HEK293 (cell line): ENCODE results near the gene TNFRSF14.

ENCODE experiments used
- CTCF ChIA-PET: fragments of 350-600 bp; formaldehyde crosslinking; extraction: SDS; loops from one replicate; lab custom pipeline; 2021; ENCODE audit warnings: antibody characterized with exemption; lab: Yijun Ruan, JAX
- POLR2A ChIA-PET: fragments of 300-600 bp; formaldehyde crosslinking; extraction: SDS; loops from one replicate; lab custom pipeline; 2020; ENCODE audit warnings: antibody characterized with exemption, inconsistent platforms; lab: Yijun Ruan, JAX
- H3K27ac ChIP-seq: fragments of 200-500 bp; sonication (Bioruptor generic); 2 replicates; pipeline ENCODE4 v1.5.1; 2014; ENCODE audit warnings: low read depth, low read length, control low read depth, inconsistent platforms; ENCODE audit errors: extremely low read depth
- H3K36me3 ChIP-seq, 2 experiments: fragments of 200-500 bp in 1 of 2; sonication (Bioruptor generic) in 1 of 2; 1 replicate in 1 of 2; 2 replicates in 1 of 2; pipeline ENCODE4 v1.5.1; 2014 to 2017; ENCODE audit warnings: inconsistent platforms in 2 of 2, low read length in 2 of 2; ENCODE audit not compliant: control insufficient read depth in 2 of 2, insufficient read depth in 1 of 2
- H3K4me1 ChIP-seq: fragments of 200-500 bp; sonication (Bioruptor generic); 2 replicates; pipeline ENCODE4 v1.5.1; 2014; ENCODE audit warnings: mild to moderate bottlenecking, low read length, inconsistent platforms; ENCODE audit not compliant: control insufficient read depth, insufficient read depth
- H3K4me3 ChIP-seq: 2 replicates; pipeline ENCODE4 v1.5.1; 2011; ENCODE audit warnings: low read depth, mild to moderate bottlenecking, control low read depth, low read length, moderate library complexity
- H3K9me3 ChIP-seq: fragments of 200-500 bp; sonication (Bioruptor generic); 2 replicates; pipeline ENCODE4 v1.5.1; 2014; ENCODE audit warnings: low read depth, low read length, inconsistent platforms; ENCODE audit not compliant: control insufficient read depth, insufficient read depth
- KLF1 ChIP-seq: fragments of 450-650 bp; formaldehyde crosslinking; IDR thresholded peaks from 2 replicates; pipeline ENCODE4 v1.5.1; 2016; ENCODE audit warnings: missing biosample characterization, missing genetic modification characterization
- KLF16 ChIP-seq: fragments of 450-650 bp; formaldehyde crosslinking; IDR thresholded peaks from 2 replicates; pipeline ENCODE4 v1.5.1; 2017; ENCODE audit warnings: missing biosample characterization, missing genetic modification characterization
- KLF8 ChIP-seq: fragments of 450-650 bp; formaldehyde crosslinking; IDR thresholded peaks from 2 replicates; pipeline ENCODE4 v1.5.1; 2016; ENCODE audit warnings: missing biosample characterization, missing genetic modification characterization
- OVOL3 ChIP-seq: fragments of 450-650 bp; formaldehyde crosslinking; IDR thresholded peaks from 2 replicates; pipeline ENCODE4 v1.5.1; 2016; ENCODE audit warnings: missing biosample characterization, missing genetic modification characterization
- SP7 ChIP-seq: fragments of 450-650 bp; formaldehyde crosslinking; IDR thresholded peaks from 2 replicates; pipeline ENCODE4 v1.5.1; 2016; ENCODE audit warnings: missing biosample characterization, missing genetic modification characterization
- ZBTB1 ChIP-seq: fragments of 450-650 bp; formaldehyde crosslinking; IDR thresholded peaks from 2 replicates; pipeline ENCODE4 v1.5.1; 2016; ENCODE audit warnings: missing biosample characterization, missing genetic modification characterization
- ZBTB10 ChIP-seq: fragments of 450-650 bp; formaldehyde crosslinking; IDR thresholded peaks from 2 replicates; pipeline ENCODE4 v1.5.1; 2016; ENCODE audit warnings: missing biosample characterization, missing genetic modification characterization
- ZBTB20 ChIP-seq: fragments of 450-650 bp; formaldehyde crosslinking; IDR thresholded peaks from 2 replicates; pipeline ENCODE4 v1.5.1; 2016; ENCODE audit warnings: missing biosample characterization, missing genetic modification characterization
- ZNF175 ChIP-seq: fragments of 450-650 bp; formaldehyde crosslinking; IDR thresholded peaks from 2 replicates; pipeline ENCODE4 v1.5.1; 2016; ENCODE audit warnings: missing biosample characterization, missing genetic modification characterization
- ZNF184 ChIP-seq: fragments of 450-650 bp; IDR thresholded peaks from 2 replicates; pipeline ENCODE4 v1.5.1; 2018; ENCODE audit warnings: missing biosample characterization, mild to moderate bottlenecking, missing genetic modification characterization
- ZNF214 ChIP-seq: fragments of 450-650 bp; formaldehyde crosslinking; IDR thresholded peaks from 2 replicates; pipeline ENCODE4 v1.5.1; 2017; ENCODE audit warnings: missing biosample characterization, mild to moderate bottlenecking, missing genetic modification characterization, borderline replicate concordance
- ZNF23 ChIP-seq: fragments of 450-650 bp; formaldehyde crosslinking; IDR thresholded peaks from 2 replicates; pipeline ENCODE4 v1.5.1; 2016; ENCODE audit warnings: missing biosample characterization, missing genetic modification characterization, borderline replicate concordance
- ZNF24 ChIP-seq: fragments of 450-650 bp; formaldehyde crosslinking; IDR thresholded peaks from 2 replicates; pipeline ENCODE4 v1.5.1; 2016; ENCODE audit warnings: missing biosample characterization, missing genetic modification characterization
- ZNF248 ChIP-seq: fragments of 450-650 bp; formaldehyde crosslinking; IDR thresholded peaks from 2 replicates; pipeline ENCODE4 v1.5.1; 2017; ENCODE audit warnings: missing biosample characterization, missing genetic modification characterization
- ZNF391 ChIP-seq: fragments of 450-650 bp; formaldehyde crosslinking; IDR thresholded peaks from 2 replicates; pipeline ENCODE4 v1.5.1; 2016; ENCODE audit warnings: low read depth, missing biosample characterization, missing genetic modification characterization, borderline replicate concordance
- ZNF518A ChIP-seq: fragments of 450-650 bp; formaldehyde crosslinking; conservative IDR thresholded peaks from 2 replicates; pipeline ENCODE4 v1.5.1; 2016; ENCODE audit warnings: low read depth, missing biosample characterization, missing genetic modification characterization
- ZNF530 ChIP-seq: fragments of 450-650 bp; formaldehyde crosslinking; IDR thresholded peaks from 2 replicates; pipeline ENCODE4 v1.5.1; 2016; ENCODE audit warnings: low read depth, missing biosample characterization, missing genetic modification characterization
- ZNF544 ChIP-seq: fragments of 450-650 bp; formaldehyde crosslinking; IDR thresholded peaks from 2 replicates; pipeline ENCODE4 v1.5.0; 2017; ENCODE audit warnings: missing biosample characterization, missing genetic modification characterization
- ZNF596 ChIP-seq: fragments of 450-650 bp; IDR thresholded peaks from 2 replicates; pipeline ENCODE4 v1.5.0; 2018; ENCODE audit warnings: missing biosample characterization, mild to moderate bottlenecking, missing genetic modification characterization, moderate library complexity
- ZNF677 ChIP-seq: fragments of 450-650 bp; IDR thresholded peaks from 2 replicates; pipeline ENCODE4 v1.5.0; 2018; ENCODE audit warnings: missing biosample characterization, mild to moderate bottlenecking, missing genetic modification characterization, moderate library complexity
- ZNF792 ChIP-seq: fragments of 450-650 bp; formaldehyde crosslinking; IDR thresholded peaks from 2 replicates; pipeline ENCODE4 v1.5.1; 2016; ENCODE audit warnings: missing biosample characterization, missing genetic modification characterization
- ZNF830 ChIP-seq: fragments of 450-650 bp; IDR thresholded peaks from 2 replicates; pipeline ENCODE4 v1.5.0; 2018; ENCODE audit warnings: missing biosample characterization, missing genetic modification characterization, low read depth, mild to moderate bottlenecking, moderate library complexity
- ZSCAN18 ChIP-seq: fragments of 450-650 bp; formaldehyde crosslinking; IDR thresholded peaks from 2 replicates; pipeline ENCODE4 v1.5.1; 2016; ENCODE audit warnings: missing biosample characterization, missing genetic modification characterization
- ZSCAN5A ChIP-seq: fragments of 450-650 bp; formaldehyde crosslinking; IDR thresholded peaks from 2 replicates; pipeline ENCODE4 v1.5.1; 2016; ENCODE audit warnings: missing biosample characterization, missing genetic modification characterization

Gene TNFRSF14

GRCh38 chr1:2604844-2605508, 48.8 kb downstream of the TNFRSF14 start:
- ChIA-PET POLR2A (interaction anchor here (0.7 kb wide), 1 partner anchor 19 kb away, joined by 3 read pairs; the partner anchor contains the start of gene PRXL2B), CTCF (no interaction called here)
- Histone ChIP-seq H3K27ac (no peak overlapping the region), H3K9me3 (no peaks in the 10 kb centered on the region), H3K4me1 (no peaks in the 10 kb centered on the region), H3K4me3 (no peak overlapping the region), H3K36me3 (no peaks in the 10 kb centered on the region)
- TF ChIP-seq KLF16 (tag by site-specific recombination) (no peak), SP7 (tag by site-specific recombination) (no peak), ZSCAN5A (tag by site-specific recombination) (no peak), ZSCAN18 (tag by site-specific recombination) (no peak), ZNF544 (tag by site-specific recombination) (no peak), ZNF214 (tag by site-specific recombination) (no peak), ZBTB10 (tag by site-specific recombination) (no peak), ZNF248 (no peak), ZNF184 (tag by site-specific recombination) (no peak), KLF8 (tag by site-specific recombination) (no peak), ZBTB1 (no peak), ZNF530 (tag by site-specific recombination) (no peak), ZNF792 (tag by site-specific recombination) (no peak), KLF1 (tag by site-specific recombination) (no peak), ZBTB20 (tag by site-specific recombination) (no peak), ZNF24 (tag by site-specific recombination) (no peak)

- ChIA-PET POLR2A (interaction anchor here (0.7 kb wide), 1 partner anchor 20 kb away, joined by 3 read pairs; the partner anchor contains the start of gene PRXL2B), CTCF (no interaction called here)
- Histone ChIP-seq H3K27ac (no peak overlapping the region), H3K36me3 (no peaks in the 10 kb centered on the region), H3K4me3 (no peak overlapping the region), H3K9me3 (no peaks in the 10 kb centered on the region), H3K4me1 (no peaks in the 10 kb centered on the region)
- TF ChIP-seq ZNF391 (no peak), ZNF830 (no peak), ZBTB20 (tag by site-specific recombination) (no peak), OVOL3 (tag by site-specific recombination) (no peak), ZNF518A (tag by site-specific recombination) (no peak), ZNF677 (tag by site-specific recombination) (no peak), ZNF175 (tag by site-specific recombination) (no peak), ZNF596 (no peak), ZNF23 (no peak)
These were observed 49.6 kb downstream of the TNFRSF14 start for GRCh38 chr1:2605509-2606395.
